Measurements from ENCODE around the gene LILRB5.
"Not testable (repeated sequence)": the region's sequence is repeated elsewhere in the genome, so short reads cannot be mapped to it uniquely, and the experiment has no call there.

Gene LILRB5

GRCh38 chr19:54252243-54252642, 4.8 kb downstream of the LILRB5 start:
- H3K79me2 ChIP-seq: no peaks in the 10 kb centered on the region
- no peaks in the 10 kb centered on the region for H3K27me3 ChIP-seq (ENCODE audit: control insufficient read depth, insufficient read depth, low read length)
- H3K9me3 ChIP-seq (ENCODE audit: control insufficient read depth, low read length): no peaks in the 10 kb centered on the region
- TF ChIP-seq CTCF (IDR thresholded peaks at IDR 0.05): no peak
- no peak overlapping the region for H3K27ac ChIP-seq
- H3K4me1 ChIP-seq: no peaks in the 10 kb centered on the region
- H3K36me3 ChIP-seq (ENCODE audit: control insufficient read depth, insufficient read depth, low read length): no peaks in the 10 kb centered on the region
- H3K4me2 ChIP-seq (ENCODE audit: low read length): no peak overlapping the region
- no peak overlapping the region for H3K4me3 ChIP-seq (ENCODE audit: low read depth, low read length)
- no peak overlapping the region for H2AFZ ChIP-seq
- no peak overlapping the region for H3K9ac ChIP-seq

GRCh38 chr19:54248016-54248601, 9.0 kb downstream of the LILRB5 start:
- H3K4me3 ChIP-seq (ENCODE audit: low read depth, low read length): no peak overlapping the region
- no peak overlapping the region for H2AFZ ChIP-seq
- H3K36me3 ChIP-seq (ENCODE audit: control insufficient read depth, insufficient read depth, low read length): no peaks in the 10 kb centered on the region
- H3K9ac ChIP-seq: no peak overlapping the region
- H3K4me1 ChIP-seq: no peaks in the 10 kb centered on the region
- H3K4me2 ChIP-seq (ENCODE audit: low read length): no peak overlapping the region
- no peaks in the 10 kb centered on the region for H3K79me2 ChIP-seq
- no peak for TF ChIP-seq CTCF (IDR thresholded peaks at IDR 0.05)
- H3K27me3 ChIP-seq (ENCODE audit: control insufficient read depth, insufficient read depth, low read length): no peaks in the 10 kb centered on the region
- no peak overlapping the region for H3K27ac ChIP-seq
- H3K9me3 ChIP-seq (ENCODE audit: control insufficient read depth, low read length): no peaks in the 10 kb centered on the region

GRCh38 chr19:54247106-54247930, 9.8 kb downstream of the LILRB5 start:
- Histone ChIP-seq H2AFZ (no peak overlapping the region), H3K27me3 (ENCODE audit: control insufficient read depth, insufficient read depth, low read length) (no peaks in the 10 kb centered on the region), H3K79me2 (no peaks in the 10 kb centered on the region), H3K36me3 (ENCODE audit: control insufficient read depth, insufficient read depth, low read length) (no peaks in the 10 kb centered on the region), H3K4me2 (ENCODE audit: low read length) (no peak overlapping the region), H3K4me3 (ENCODE audit: low read depth, low read length) (no peak overlapping the region), H3K9ac (no peak overlapping the region), H3K4me1 (no peaks in the 10 kb centered on the region), H3K9me3 (ENCODE audit: control insufficient read depth, low read length) (no peaks in the 10 kb centered on the region), H3K27ac (no peak overlapping the region)
- no peak for TF ChIP-seq CTCF (IDR thresholded peaks at IDR 0.05)

- H3K4me3 ChIP-seq (ENCODE audit: low read depth, low read length): no peak overlapping the region
These were observed 11.1 kb downstream of the LILRB5 start for GRCh38 chr19:54245936-54246335.

GRCh38 chr19:54243809-54244208, 13.3 kb downstream of the LILRB5 start:
- H3K9ac ChIP-seq; H3K9me3 ChIP-seq (ENCODE audit: control insufficient read depth, low read length); H3K4me1 ChIP-seq; H2AFZ ChIP-seq; H3K27me3 ChIP-seq (ENCODE audit: control insufficient read depth, insufficient read depth, low read length); H3K27ac ChIP-seq; H3K79me2 ChIP-seq; H3K4me3 ChIP-seq (ENCODE audit: low read depth, low read length); H3K4me2 ChIP-seq (ENCODE audit: low read length); H3K36me3 ChIP-seq (ENCODE audit: control insufficient read depth, insufficient read depth, low read length): not testable (repeated sequence)

More at GRCh38 chr19:54245936-54246335, 11.1 kb downstream of the LILRB5 start:
- Histone ChIP-seq H3K9me3 (ENCODE audit: control insufficient read depth, low read length) (no peaks in the 10 kb centered on the region), H3K4me1 (no peaks in the 10 kb centered on the region), H3K4me2 (ENCODE audit: low read length) (no peak overlapping the region), H3K27me3 (ENCODE audit: control insufficient read depth, insufficient read depth, low read length) (no peaks in the 10 kb centered on the region), H3K36me3 (ENCODE audit: control insufficient read depth, insufficient read depth, low read length) (no peaks in the 10 kb centered on the region), H3K27ac (no peak overlapping the region), H3K9ac (no peak overlapping the region), H3K79me2 (no peaks in the 10 kb centered on the region), H2AFZ (no peak overlapping the region)
- TF ChIP-seq CTCF (IDR thresholded peaks at IDR 0.05): no peak

GRCh38 chr19:54242646-54243045, 14.4 kb downstream of the LILRB5 start, which contains the start of gene LILRA6:
LILRA6 (minus strand) TSS chr19:54242790.
- H3K9me3 ChIP-seq (ENCODE audit: control insufficient read depth, low read length); H3K79me2 ChIP-seq; H3K4me2 ChIP-seq (ENCODE audit: low read length); H3K4me1 ChIP-seq; H2AFZ ChIP-seq; H3K9ac ChIP-seq; H3K27me3 ChIP-seq (ENCODE audit: control insufficient read depth, insufficient read depth, low read length); H3K4me3 ChIP-seq (ENCODE audit: low read depth, low read length); H3K36me3 ChIP-seq (ENCODE audit: control insufficient read depth, insufficient read depth, low read length); H3K27ac ChIP-seq: not testable (repeated sequence)

GRCh38 chr19:54242234-54242633, 14.8 kb downstream of the LILRB5 start:
- not testable (repeated sequence) for H3K4me1 ChIP-seq; H3K36me3 ChIP-seq (ENCODE audit: control insufficient read depth, insufficient read depth, low read length); H3K9me3 ChIP-seq (ENCODE audit: control insufficient read depth, low read length); H3K4me3 ChIP-seq (ENCODE audit: low read depth, low read length); H3K27ac ChIP-seq; H3K79me2 ChIP-seq; H3K27me3 ChIP-seq (ENCODE audit: control insufficient read depth, insufficient read depth, low read length); H3K4me2 ChIP-seq (ENCODE audit: low read length); H3K9ac ChIP-seq; H2AFZ ChIP-seq
